HepG2 (cell line): ENCODE measurements around the gene TRPM1. TPM values are rescaled to one million over a fixed set of nuclear protein-coding genes. Genes with fewer than 3 reads are reported as not detected.

ENCODE experiments used
- BHLHE40 ChIP-seq: IDR thresholded peaks from 2 replicates; pipeline ENCODE4 v1.6.1; 2011; ENCODE audit warnings: low read length, improper control_type of control experiment
- NFIB ChIP-seq: sonication (generic); formaldehyde crosslinking; IDR thresholded peaks from 2 replicates; pipeline ENCODE4 v1.9.0; 2021; ENCODE audit warnings: missing genetic modification reagents, mild to moderate bottlenecking, borderline replicate concordance
- NFIC ChIP-seq: IDR thresholded peaks from 2 replicates; pipeline ENCODE4 v1.6.1; 2012; ENCODE audit warnings: mild to moderate bottlenecking, low read length, inconsistent platforms
- NKX3-1 ChIP-seq: sonication (generic); formaldehyde crosslinking; IDR thresholded peaks from 2 replicates; pipeline ENCODE4 v1.5.0; 2020; ENCODE audit warnings: missing genetic modification reagents
- SMAD3 ChIP-seq: sonication (generic); formaldehyde crosslinking; IDR thresholded peaks from 2 replicates; pipeline ENCODE4 v1.4.0; 2020; ENCODE audit warnings: missing genetic modification reagents
- TCF12 ChIP-seq, 2 experiments: fragments of 450-650 bp in 1 of 2; sonication (generic) in 1 of 2; formaldehyde crosslinking in 1 of 2; IDR thresholded peaks; 2 replicates each; pipeline versions ENCODE4 v1.6.1 to v1.8.0; 2017 to 2022; ENCODE audit warnings: antibody characterized with exemption in 1 of 2, mild to moderate bottlenecking in 1 of 2, missing genetic modification reagents in 1 of 2, moderate library complexity in 1 of 2
- ZGPAT ChIP-seq: IDR thresholded peaks from 2 replicates; pipeline ENCODE4 v1.6.1; 2016; ENCODE audit warnings: mild to moderate bottlenecking
- ZNF772 ChIP-seq: sonication (generic); formaldehyde crosslinking; IDR thresholded peaks from 2 replicates; pipeline ENCODE4 v1.5.0; 2020; ENCODE audit warnings: mild to moderate bottlenecking, missing genetic modification reagents
- polyA plus RNA-seq, 8 experiments: library from polyadenylated mRNA; depleted of rRNA in 3 of 8; stranded (reverse) in 7 of 8; unstranded in 1 of 8; fragments of >200 nt; fragmentation: Illumina TruSeq in 4 of 8; extraction: Trizol in 4 of 8; gene quantifications; 2 replicates each; pipeline versions ENCODE4 v1.2.1 to v1.2.3, GENCODE V29; 2011 to 2016; ENCODE audit warnings: low read depth in 4 of 8, missing spikeins in 1 of 8, mixed read lengths in 1 of 8; ENCODE audit not compliant: insufficient read depth in 1 of 8
- total RNA-seq, 5 experiments: library from RNA; depleted of rRNA; stranded (reverse); fragments of >200 nt; fragmentation: Illumina TruSeq; extraction: Trizol; gene quantifications; 2 replicates each; pipeline ENCODE4 v1.2.3, GENCODE V29; 2016; ENCODE audit warnings: low read depth in 1 of 5
- TF ChIP-seq, protein P1 (sequence below): IDR thresholded peaks from 2 replicates; pipeline ENCODE4 v1.6.1; 2016; ENCODE audit warnings: low read depth
- TF ChIP-seq, protein P2 (sequence below): sonication (generic); formaldehyde crosslinking; IDR thresholded peaks from 2 replicates; pipeline ENCODE4 v1.4.0; 2020; ENCODE audit warnings: missing genetic modification reagents, mild to moderate bottlenecking, borderline replicate concordance
- TF ChIP-seq, protein P3 (sequence below): sonication (generic); formaldehyde crosslinking; IDR thresholded peaks from 2 replicates; pipeline ENCODE4 v1.4.0; 2020; ENCODE audit warnings: missing genetic modification reagents, borderline replicate concordance
- TF ChIP-seq, protein P4 (sequence below): sonication (generic); formaldehyde crosslinking; IDR thresholded peaks from 2 replicates; pipeline ENCODE4 v1.4.0; 2020; ENCODE audit warnings: mild to moderate bottlenecking, missing genetic modification reagents
- TF ChIP-seq, protein P5 (sequence below): sonication (generic); formaldehyde crosslinking; IDR thresholded peaks from 2 replicates; pipeline ENCODE4 v1.5.1; 2020; ENCODE audit warnings: missing genetic modification reagents, mild to moderate bottlenecking, borderline replicate concordance

TRPM1 gene
- total and polyA plus RNA-seq, 2 of the 13 experiments (the other 11 are each of a cell fraction or from before 2014, with no cell fraction given), result not detected

GRCh38 chr15:30991255-30992235 lies 110.0 kb downstream of the TRPM1 start, which contains the start of gene MTMR10 (continued):
- TF ChIP-seq, protein P1, sequence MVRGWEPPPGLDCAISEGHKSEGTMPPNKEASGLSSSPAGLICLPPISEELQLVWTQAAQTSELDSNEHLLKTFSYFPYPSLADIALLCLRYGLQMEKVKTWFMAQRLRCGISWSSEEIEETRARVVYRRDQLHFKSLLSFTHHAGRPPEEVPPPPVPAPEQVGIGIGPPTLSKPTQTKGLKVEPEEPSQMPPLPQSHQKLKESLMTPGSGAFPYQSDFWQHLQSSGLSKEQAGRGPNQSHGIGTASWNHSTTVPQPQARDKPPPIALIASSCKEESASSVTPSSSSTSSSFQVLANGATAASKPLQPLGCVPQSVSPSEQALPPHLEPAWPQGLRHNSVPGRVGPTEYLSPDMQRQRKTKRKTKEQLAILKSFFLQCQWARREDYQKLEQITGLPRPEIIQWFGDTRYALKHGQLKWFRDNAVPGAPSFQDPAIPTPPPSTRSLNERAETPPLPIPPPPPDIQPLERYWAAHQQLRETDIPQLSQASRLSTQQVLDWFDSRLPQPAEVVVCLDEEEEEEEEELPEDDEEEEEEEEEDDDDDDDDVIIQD (CRISPR knock-in tag), result no peak
- TF ChIP-seq, protein P2, sequence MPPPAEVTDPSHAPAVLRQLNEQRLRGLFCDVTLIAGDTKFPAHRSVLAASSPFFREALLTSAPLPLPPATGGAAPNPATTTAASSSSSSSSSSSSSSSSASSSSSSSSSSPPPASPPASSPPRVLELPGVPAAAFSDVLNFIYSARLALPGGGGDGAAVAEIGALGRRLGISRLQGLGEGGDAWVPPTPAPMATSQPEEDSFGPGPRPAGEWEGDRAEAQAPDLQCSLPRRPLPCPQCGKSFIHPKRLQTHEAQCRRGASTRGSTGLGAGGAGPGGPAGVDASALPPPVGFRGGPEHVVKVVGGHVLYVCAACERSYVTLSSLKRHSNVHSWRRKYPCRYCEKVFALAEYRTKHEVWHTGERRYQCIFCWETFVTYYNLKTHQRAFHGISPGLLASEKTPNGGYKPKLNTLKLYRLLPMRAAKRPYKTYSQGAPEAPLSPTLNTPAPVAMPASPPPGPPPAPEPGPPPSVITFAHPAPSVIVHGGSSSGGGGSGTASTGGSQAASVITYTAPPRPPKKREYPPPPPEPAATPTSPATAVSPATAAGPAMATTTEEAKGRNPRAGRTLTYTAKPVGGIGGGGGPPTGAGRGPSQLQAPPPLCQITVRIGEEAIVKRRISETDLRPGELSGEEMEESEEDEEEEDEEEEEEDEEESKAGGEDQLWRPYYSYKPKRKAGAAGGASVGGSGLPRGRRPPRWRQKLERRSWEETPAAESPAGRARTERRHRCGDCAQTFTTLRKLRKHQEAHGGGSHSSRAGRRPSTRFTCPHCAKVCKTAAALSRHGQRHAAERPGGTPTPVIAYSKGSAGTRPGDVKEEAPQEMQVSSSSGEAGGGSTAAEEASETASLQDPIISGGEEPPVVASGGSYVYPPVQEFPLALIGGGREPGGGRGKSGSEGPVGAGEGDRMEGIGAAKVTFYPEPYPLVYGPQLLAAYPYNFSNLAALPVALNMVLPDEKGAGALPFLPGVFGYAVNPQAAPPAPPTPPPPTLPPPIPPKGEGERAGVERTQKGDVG (CRISPR knock-in tag), result no peak
- TF ChIP-seq ZNF772 (CRISPR knock-in tag) (peak; percentile 65; the same call in 1 of the 2 replicates), ZGPAT (CRISPR knock-in tag) (peak; percentile 35; the same call in 1 of the 2 replicates), NKX3-1 (0 out of 2 replicates have a peak, but pooled peaks have one; percentile 26), BHLHE40 (peak; percentile 33; the same call in 1 of the 2 replicates), NFIC (no peak), SMAD3 (CRISPR knock-in tag) (no peak), NFIB (CRISPR knock-in tag) (no peak), TCF12 (IDR thresholded peaks at IDR 0.05) (no peak), TCF12 (CRISPR knock-in tag; IDR thresholded peaks at IDR 0.05) (no peak)
- TF ChIP-seq, protein P3, sequence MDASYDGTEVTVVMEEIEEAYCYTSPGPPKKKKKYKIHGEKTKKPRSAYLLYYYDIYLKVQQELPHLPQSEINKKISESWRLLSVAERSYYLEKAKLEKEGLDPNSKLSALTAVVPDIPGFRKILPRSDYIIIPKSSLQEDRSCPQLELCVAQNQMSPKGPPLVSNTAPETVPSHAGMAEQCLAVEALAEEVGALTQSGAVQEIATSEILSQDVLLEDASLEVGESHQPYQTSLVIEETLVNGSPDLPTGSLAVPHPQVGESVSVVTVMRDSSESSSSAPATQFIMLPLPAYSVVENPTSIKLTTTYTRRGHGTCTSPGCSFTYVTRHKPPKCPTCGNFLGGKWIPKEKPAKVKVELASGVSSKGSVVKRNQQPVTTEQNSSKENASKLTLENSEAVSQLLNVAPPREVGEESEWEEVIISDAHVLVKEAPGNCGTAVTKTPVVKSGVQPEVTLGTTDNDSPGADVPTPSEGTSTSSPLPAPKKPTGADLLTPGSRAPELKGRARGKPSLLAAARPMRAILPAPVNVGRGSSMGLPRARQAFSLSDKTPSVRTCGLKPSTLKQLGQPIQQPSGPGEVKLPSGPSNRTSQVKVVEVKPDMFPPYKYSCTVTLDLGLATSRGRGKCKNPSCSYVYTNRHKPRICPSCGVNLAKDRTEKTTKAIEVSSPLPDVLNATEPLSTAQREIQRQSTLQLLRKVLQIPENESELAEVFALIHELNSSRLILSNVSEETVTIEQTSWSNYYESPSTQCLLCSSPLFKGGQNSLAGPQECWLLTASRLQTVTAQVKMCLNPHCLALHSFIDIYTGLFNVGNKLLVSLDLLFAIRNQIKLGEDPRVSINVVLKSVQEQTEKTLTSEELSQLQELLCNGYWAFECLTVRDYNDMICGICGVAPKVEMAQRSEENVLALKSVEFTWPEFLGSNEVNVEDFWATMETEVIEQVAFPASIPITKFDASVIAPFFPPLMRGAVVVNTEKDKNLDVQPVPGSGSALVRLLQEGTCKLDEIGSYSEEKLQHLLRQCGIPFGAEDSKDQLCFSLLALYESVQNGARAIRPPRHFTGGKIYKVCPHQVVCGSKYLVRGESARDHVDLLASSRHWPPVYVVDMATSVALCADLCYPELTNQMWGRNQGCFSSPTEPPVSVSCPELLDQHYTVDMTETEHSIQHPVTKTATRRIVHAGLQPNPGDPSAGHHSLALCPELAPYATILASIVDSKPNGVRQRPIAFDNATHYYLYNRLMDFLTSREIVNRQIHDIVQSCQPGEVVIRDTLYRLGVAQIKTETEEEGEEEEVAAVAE (CRISPR knock-in tag), result no peak
- TF ChIP-seq, protein P4, sequence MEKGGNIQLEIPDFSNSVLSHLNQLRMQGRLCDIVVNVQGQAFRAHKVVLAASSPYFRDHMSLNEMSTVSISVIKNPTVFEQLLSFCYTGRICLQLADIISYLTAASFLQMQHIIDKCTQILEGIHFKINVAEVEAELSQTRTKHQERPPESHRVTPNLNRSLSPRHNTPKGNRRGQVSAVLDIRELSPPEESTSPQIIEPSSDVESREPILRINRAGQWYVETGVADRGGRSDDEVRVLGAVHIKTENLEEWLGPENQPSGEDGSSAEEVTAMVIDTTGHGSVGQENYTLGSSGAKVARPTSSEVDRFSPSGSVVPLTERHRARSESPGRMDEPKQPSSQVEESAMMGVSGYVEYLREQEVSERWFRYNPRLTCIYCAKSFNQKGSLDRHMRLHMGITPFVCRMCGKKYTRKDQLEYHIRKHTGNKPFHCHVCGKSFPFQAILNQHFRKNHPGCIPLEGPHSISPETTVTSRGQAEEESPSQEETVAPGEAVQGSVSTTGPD (CRISPR knock-in tag), result no peak
- TF ChIP-seq, protein P5, sequence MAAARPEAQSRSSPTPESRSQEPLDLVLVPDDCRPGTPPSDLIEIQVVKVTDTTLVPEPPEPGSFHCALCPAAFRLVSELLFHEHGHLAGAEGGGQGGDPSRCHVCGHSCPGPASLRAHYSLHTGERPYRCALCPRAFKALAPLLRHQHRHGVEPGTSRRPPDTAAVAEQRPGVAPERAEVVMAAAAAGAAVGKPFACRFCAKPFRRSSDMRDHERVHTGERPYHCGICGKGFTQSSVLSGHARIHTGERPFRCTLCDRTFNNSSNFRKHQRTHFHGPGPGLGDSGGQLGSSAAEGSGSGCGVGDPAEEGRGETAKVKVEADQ, result no peak; the same call in 1 of the 2 replicates
